B cell (primary cell): ENCODE measurements around the gene FBLN5.

Source experiments
- EZH2 ChIP-seq: IDR thresholded peaks from 2 replicates; pipeline ENCODE4 v1.6.1; 2012; ENCODE audit warnings: borderline replicate concordance, low read depth, mild to moderate bottlenecking, moderate library complexity, low read length; ENCODE audit not compliant: insufficient read depth, poor library complexity, severe bottlenecking
- TF ChIP-seq, protein P1 (sequence below): fragments of 200-600 bp; IDR thresholded peaks from one replicate; pipeline ENCODE4 v1.8.0; 2022; ENCODE audit warnings: antibody characterized with exemption, mild to moderate bottlenecking

- TF ChIP-seq, protein P1, sequence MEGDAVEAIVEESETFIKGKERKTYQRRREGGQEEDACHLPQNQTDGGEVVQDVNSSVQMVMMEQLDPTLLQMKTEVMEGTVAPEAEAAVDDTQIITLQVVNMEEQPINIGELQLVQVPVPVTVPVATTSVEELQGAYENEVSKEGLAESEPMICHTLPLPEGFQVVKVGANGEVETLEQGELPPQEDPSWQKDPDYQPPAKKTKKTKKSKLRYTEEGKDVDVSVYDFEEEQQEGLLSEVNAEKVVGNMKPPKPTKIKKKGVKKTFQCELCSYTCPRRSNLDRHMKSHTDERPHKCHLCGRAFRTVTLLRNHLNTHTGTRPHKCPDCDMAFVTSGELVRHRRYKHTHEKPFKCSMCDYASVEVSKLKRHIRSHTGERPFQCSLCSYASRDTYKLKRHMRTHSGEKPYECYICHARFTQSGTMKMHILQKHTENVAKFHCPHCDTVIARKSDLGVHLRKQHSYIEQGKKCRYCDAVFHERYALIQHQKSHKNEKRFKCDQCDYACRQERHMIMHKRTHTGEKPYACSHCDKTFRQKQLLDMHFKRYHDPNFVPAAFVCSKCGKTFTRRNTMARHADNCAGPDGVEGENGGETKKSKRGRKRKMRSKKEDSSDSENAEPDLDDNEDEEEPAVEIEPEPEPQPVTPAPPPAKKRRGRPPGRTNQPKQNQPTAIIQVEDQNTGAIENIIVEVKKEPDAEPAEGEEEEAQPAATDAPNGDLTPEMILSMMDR = no peak
- no peak for TF ChIP-seq EZH2
Measured at GRCh38 chr14:91927191-91927590, 20.3 kb downstream of the FBLN5 start.
